Calu3 (cell line): ENCODE measurements around the gene PDE4A. TPM values are rescaled to one million over a fixed set of nuclear protein-coding genes. Genes with fewer than 3 reads are reported as not detected.

ENCODE experiments used
- BruUV-seq: library from RNA; stranded (reverse); fragments of 400-500 nt; replicated peaks from 2 replicates; lab custom pipeline; 2021; lab: Mats Ljungman, UMichigan
- CTCF ChIA-PET: fragments of 300-600 bp; sonication (Branson Sonifier 250); formaldehyde crosslinking; loops from one replicate; lab custom pipeline; 2022; ENCODE audit warnings: antibody characterized with exemption; lab: Charles Lee
- DNase-seq: peaks from one replicate; pipeline ENCODE4 v3.0.0; 2022
- H3K27ac Mint-ChIP-seq: one replicate; pipeline ENCODE4 v1.8.0; 2022; ENCODE audit warnings: mixed read lengths; ENCODE audit not compliant: unreplicated experiment
- H3K27me3 Mint-ChIP-seq: one replicate; pipeline ENCODE4 v1.8.0; 2022; ENCODE audit warnings: mixed read lengths; ENCODE audit not compliant: unreplicated experiment
- H3K36me3 Mint-ChIP-seq: one replicate; pipeline ENCODE4 v1.8.0; 2022; ENCODE audit warnings: mild to moderate bottlenecking, moderate library complexity, mixed read lengths; ENCODE audit not compliant: insufficient read depth, unreplicated experiment
- H3K4me1 Mint-ChIP-seq: one replicate; pipeline ENCODE4 v1.8.0; 2022; ENCODE audit warnings: mild to moderate bottlenecking, low read depth, mixed read lengths; ENCODE audit not compliant: unreplicated experiment
- H3K4me3 Mint-ChIP-seq: one replicate; pipeline ENCODE4 v1.8.0; 2022; ENCODE audit warnings: mild to moderate bottlenecking, low read depth, moderate library complexity, mixed read lengths; ENCODE audit not compliant: unreplicated experiment
- H3K9me3 Mint-ChIP-seq: one replicate; pipeline ENCODE4 v1.8.0; 2022; ENCODE audit warnings: low read depth, mixed read lengths; ENCODE audit not compliant: unreplicated experiment
- CTCF ChIP-seq: fragments of 200-600 bp; IDR thresholded peaks from one replicate; pipeline ENCODE4 v1.8.0; 2022; ENCODE audit warnings: antibody characterized with exemption; ENCODE audit not compliant: unreplicated experiment
- intact Hi-C: fragments of 100-400 bp; cut with micrococcal nuclease; formaldehyde crosslinking; loops from one replicate; pipeline ENCODE4 v1.10.0; 2022; ENCODE audit not compliant: unreplicated experiment
- total RNA-seq: library from RNA; stranded (reverse); gene quantifications from 2 replicates; pipeline ENCODE4 v1.2.3, GENCODE V29; 2022

PDE4A gene
- total RNA-seq, 1 experiment from 2014 or later, result 2.8 TPM

- peak; percentile 48 for TF ChIP-seq CTCF
- Mint-ChIP-seq H3K27me3 (no peaks in the 10 kb centered on the region), H3K27ac (no peak overlapping the region), H3K4me1 (peaks cover 7% of the 10 kb centered on the region), H3K36me3 (peaks cover 13% of the 10 kb centered on the region), H3K4me3 (peak overlapping the region; percentile 82), H3K9me3 (no peaks in the 10 kb centered on the region)
- DNase-seq, result peak; percentile 86
- CTCF ChIA-PET, result interaction anchor here (0.6 to 1.2 kb wide), 4 partner anchors 11 to 74 kb away, joined by 3 read pairs; no protein-coding TSS in a partner anchor
- intact Hi-C loops, result loop anchor here (2.0 kb wide), 1 partner anchor 74 kb away; no protein-coding TSS in a partner anchor
- no TSS peak for BruUV-seq
Observed at GRCh38 chr19:10478903-10479384, 58.6 kb downstream of the PDE4A start.

GRCh38 chr19:10486551-10486950 is 66.2 kb downstream of the PDE4A start:
- Mint-ChIP-seq H3K27ac (no peak overlapping the region), H3K36me3 (peaks cover 26% of the 10 kb centered on the region), H3K27me3 (no peaks in the 10 kb centered on the region), H3K9me3 (no peaks in the 10 kb centered on the region), H3K4me3 (no peak overlapping the region), H3K4me1 (no peaks in the 10 kb centered on the region)
- CTCF ChIA-PET, result interaction anchor here (0.6 kb wide), 1 partner anchor 9 kb away, joined by 4 read pairs; no protein-coding TSS in a partner anchor
- no peak for TF ChIP-seq CTCF
- DNase-seq, result no peak
- BruUV-seq, result no TSS peak
- intact Hi-C loops, result no loop called here

- intact Hi-C loops, result no loop called here
- Mint-ChIP-seq H3K36me3 (peaks cover 33% of the 10 kb centered on the region), H3K4me3 (no peak overlapping the region), H3K27ac (no peak overlapping the region), H3K9me3 (no peaks in the 10 kb centered on the region), H3K4me1 (no peaks in the 10 kb centered on the region), H3K27me3 (no peaks in the 10 kb centered on the region)
- no TSS peak for BruUV-seq
- no peak for TF ChIP-seq CTCF
- CTCF ChIA-PET, result no interaction called here
- DNase-seq, result no peak
Observed at GRCh38 chr19:10491472-10492047, 71.2 kb downstream of the PDE4A start.

- CTCF ChIA-PET, result no interaction called here
- no TSS peak for BruUV-seq
- no peak overlapping the region for H3K4me3 Mint-ChIP-seq
- DNase-seq, result no peak
- peaks cover 13% of the 10 kb centered on the region for H3K4me1 Mint-ChIP-seq
- TF ChIP-seq CTCF, result no peak
- H3K36me3 Mint-ChIP-seq, result peaks cover 23% of the 10 kb centered on the region
- H3K9me3 Mint-ChIP-seq, result no peaks in the 10 kb centered on the region
- no peak overlapping the region for H3K27ac Mint-ChIP-seq
- H3K27me3 Mint-ChIP-seq, result no peaks in the 10 kb centered on the region
- intact Hi-C loops, result no loop called here
Observed at GRCh38 chr19:10497371-10497770, 77.0 kb downstream of the PDE4A start.
